Colonic mucosa (tissue), 4 donors: ENCODE data around the gene ARL15. TPM values are rescaled to one million over a fixed set of nuclear protein-coding genes. Genes with fewer than 3 reads are reported as not detected.

Source experiments
- DNase-seq: peaks from one replicate; pipeline ENCODE4 v3.0.0-alpha.2; 2020
- H3K27ac ChIP-seq: fragments of 200-600 bp; one replicate; pipeline ENCODE4 v1.8.0; 2021
- H3K27me3 ChIP-seq: fragments of 200-600 bp; one replicate; pipeline ENCODE4 v1.8.0; 2021
- H3K36me3 ChIP-seq: fragments of 200-600 bp; one replicate; pipeline ENCODE4 v1.8.0; 2021
- H3K4me1 ChIP-seq: fragments of 200-600 bp; one replicate; pipeline ENCODE4 v1.8.0; 2021; ENCODE audit warnings: mild to moderate bottlenecking
- H3K4me3 ChIP-seq: fragments of 200-600 bp; one replicate; pipeline ENCODE4 v1.8.0; 2021
- H3K9ac ChIP-seq, 2 donors: one replicate each; pipeline ENCODE4 v1.7.0; 2013; ENCODE audit warnings: control low read depth in 2 of 2, low read depth in 2 of 2, low read length in 2 of 2
- H3K9me3 ChIP-seq: fragments of 200-600 bp; one replicate; pipeline ENCODE4 v1.8.0; 2021
- intact Hi-C: fragments of 100-400 bp; cut with DNase I; formaldehyde crosslinking; loops from one replicate; pipeline ENCODE4 v1.14.1; 2022
- total RNA-seq, 2 donors: library from RNA; stranded (reverse); fragmentation: NEBNext Ultra II Directional in 1 of 2; extraction: Animal tissue kit (Norgen Biotek cat#: 25700) in 1 of 2; gene quantifications; one replicate each; pipeline ENCODE4 v1.2.1, GENCODE V29; 2021
- TF ChIP-seq, protein P1 (sequence below): fragments of 200-600 bp; IDR thresholded peaks from one replicate; pipeline ENCODE4 v1.8.0; 2022; ENCODE audit warnings: antibody characterized with exemption, mild to moderate bottlenecking
- donor health status: healthy.
- donor health status: DM: no; HTN: no; CAD: no.
- donor health status: DM: no; HTN: no; CAD: no.

ARL15 gene
- total RNA-seq, 2 donors from 2014 or later: 18.4 to 35.1 TPM

DNA sequence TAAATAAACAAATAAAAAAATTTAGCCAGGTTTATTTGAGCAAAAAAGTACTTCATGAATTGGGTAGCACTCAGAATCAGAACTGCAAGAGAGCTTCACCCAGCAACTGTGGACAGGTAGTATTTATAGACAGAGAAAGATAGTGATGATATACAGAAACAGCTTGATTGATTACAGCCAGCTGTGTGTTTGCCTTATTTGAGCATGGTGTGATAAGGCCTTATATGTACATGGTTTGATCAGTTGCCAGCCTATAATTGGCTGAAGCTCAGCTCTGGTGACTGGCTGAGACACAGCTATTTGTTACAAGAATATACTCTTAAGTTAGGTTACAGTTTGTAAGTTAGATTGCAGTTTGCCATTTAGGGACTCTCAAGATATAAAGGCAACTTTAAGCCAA, 34.3 kb upstream of the ARL15 start:
- Histone ChIP-seq H3K4me1 (no peaks in the 10 kb centered on the region), H3K9ac (no peak overlapping the region), H3K4me3 (no peak overlapping the region), H3K27ac (no peak overlapping the region), H3K36me3 (no peaks in the 10 kb centered on the region), H3K9me3 (no peaks in the 10 kb centered on the region), H3K27me3 (no peaks in the 10 kb centered on the region)
- no peak for DNase-seq
- TF ChIP-seq, protein P1, sequence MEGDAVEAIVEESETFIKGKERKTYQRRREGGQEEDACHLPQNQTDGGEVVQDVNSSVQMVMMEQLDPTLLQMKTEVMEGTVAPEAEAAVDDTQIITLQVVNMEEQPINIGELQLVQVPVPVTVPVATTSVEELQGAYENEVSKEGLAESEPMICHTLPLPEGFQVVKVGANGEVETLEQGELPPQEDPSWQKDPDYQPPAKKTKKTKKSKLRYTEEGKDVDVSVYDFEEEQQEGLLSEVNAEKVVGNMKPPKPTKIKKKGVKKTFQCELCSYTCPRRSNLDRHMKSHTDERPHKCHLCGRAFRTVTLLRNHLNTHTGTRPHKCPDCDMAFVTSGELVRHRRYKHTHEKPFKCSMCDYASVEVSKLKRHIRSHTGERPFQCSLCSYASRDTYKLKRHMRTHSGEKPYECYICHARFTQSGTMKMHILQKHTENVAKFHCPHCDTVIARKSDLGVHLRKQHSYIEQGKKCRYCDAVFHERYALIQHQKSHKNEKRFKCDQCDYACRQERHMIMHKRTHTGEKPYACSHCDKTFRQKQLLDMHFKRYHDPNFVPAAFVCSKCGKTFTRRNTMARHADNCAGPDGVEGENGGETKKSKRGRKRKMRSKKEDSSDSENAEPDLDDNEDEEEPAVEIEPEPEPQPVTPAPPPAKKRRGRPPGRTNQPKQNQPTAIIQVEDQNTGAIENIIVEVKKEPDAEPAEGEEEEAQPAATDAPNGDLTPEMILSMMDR: no peak
- intact Hi-C loops: no loop called here

DNA sequence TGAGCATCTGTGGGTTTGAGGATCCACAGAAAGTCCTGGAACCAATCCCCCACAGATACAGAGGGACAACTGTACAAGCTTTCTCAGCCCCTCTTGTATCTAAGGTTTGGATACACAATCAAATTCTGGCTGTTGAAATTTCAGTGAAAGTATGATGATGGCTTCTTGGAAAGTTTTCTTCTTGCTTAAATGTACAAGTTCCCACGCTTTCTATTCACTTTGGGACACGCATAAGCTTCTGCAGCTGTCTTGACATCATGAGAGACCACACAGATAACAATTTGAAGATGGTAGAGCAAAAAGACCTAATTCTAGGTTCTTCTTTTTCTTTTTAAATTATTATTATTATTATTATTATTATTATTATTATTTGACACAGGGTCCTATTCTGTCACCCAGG, 31.6 kb upstream of the ARL15 start:
- intact Hi-C loops: no loop called here
- DNase-seq: no peak

DNA sequence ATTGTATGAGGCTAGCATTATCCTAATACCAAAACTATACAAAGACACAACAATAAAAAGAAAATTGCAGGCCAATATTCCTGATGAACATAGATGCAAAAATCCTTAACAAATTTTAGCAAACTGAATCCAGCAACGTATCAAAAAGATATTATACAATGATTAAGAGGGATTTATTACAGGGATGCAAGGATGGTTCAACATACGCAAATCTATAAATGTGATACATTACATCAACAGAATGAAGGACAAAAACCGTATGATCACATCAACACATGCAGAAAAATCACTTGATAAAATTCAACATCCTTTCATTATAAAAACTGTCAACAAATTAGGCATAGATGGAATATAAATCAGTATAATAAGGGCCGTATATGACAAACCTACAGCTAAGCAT, 27.1 kb upstream of the ARL15 start:
- no peak overlapping the region for H3K9ac ChIP-seq
- DNase-seq: no peak
- no peaks in the 10 kb centered on the region for H3K4me1 ChIP-seq
- intact Hi-C loops: no loop called here
- H3K4me3 ChIP-seq: no peak overlapping the region
- TF ChIP-seq, protein P1: no peak
- no peaks in the 10 kb centered on the region for H3K36me3 ChIP-seq
- no peaks in the 10 kb centered on the region for H3K27me3 ChIP-seq
- no peaks in the 10 kb centered on the region for H3K9me3 ChIP-seq
- no peak overlapping the region for H3K27ac ChIP-seq

More for the DNA sequence above, 31.6 kb upstream of the ARL15 start:
- no peaks in the 10 kb centered on the region for H3K9me3 ChIP-seq
- TF ChIP-seq, protein P1: no peak
- H3K4me1 ChIP-seq: no peaks in the 10 kb centered on the region
- no peak overlapping the region for H3K4me3 ChIP-seq
- H3K9ac ChIP-seq: no peak overlapping the region
- no peak overlapping the region for H3K27ac ChIP-seq
- H3K27me3 ChIP-seq: no peaks in the 10 kb centered on the region
- no peaks in the 10 kb centered on the region for H3K36me3 ChIP-seq

DNA sequence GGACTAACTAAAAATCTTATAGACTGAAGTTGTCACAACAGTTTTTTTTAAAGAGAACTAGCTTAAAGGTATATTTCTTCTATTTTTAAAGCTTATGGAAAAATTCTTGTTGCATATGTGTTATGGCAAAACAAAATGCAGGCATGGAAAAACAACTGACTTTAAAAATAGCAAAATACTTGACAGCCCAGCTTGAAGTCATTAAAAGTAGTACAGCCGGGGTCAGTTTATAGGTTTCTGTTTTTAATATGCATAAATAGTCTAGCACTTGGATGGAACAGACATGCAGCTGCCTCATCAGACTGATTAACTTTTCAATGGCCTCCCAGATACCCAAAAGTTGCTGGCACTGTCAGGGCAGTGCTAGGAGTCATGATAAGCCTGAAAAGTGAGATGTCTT, 22.3 kb upstream of the ARL15 start:
- Histone ChIP-seq H3K4me1 (no peaks in the 10 kb centered on the region), H3K9me3 (no peaks in the 10 kb centered on the region), H3K27me3 (no peaks in the 10 kb centered on the region), H3K27ac (no peak overlapping the region), H3K4me3 (no peak overlapping the region), H3K9ac (no peak overlapping the region), H3K36me3 (no peaks in the 10 kb centered on the region)
- no peak for DNase-seq
- intact Hi-C loops: no loop called here
- TF ChIP-seq, protein P1: no peak

DNA sequence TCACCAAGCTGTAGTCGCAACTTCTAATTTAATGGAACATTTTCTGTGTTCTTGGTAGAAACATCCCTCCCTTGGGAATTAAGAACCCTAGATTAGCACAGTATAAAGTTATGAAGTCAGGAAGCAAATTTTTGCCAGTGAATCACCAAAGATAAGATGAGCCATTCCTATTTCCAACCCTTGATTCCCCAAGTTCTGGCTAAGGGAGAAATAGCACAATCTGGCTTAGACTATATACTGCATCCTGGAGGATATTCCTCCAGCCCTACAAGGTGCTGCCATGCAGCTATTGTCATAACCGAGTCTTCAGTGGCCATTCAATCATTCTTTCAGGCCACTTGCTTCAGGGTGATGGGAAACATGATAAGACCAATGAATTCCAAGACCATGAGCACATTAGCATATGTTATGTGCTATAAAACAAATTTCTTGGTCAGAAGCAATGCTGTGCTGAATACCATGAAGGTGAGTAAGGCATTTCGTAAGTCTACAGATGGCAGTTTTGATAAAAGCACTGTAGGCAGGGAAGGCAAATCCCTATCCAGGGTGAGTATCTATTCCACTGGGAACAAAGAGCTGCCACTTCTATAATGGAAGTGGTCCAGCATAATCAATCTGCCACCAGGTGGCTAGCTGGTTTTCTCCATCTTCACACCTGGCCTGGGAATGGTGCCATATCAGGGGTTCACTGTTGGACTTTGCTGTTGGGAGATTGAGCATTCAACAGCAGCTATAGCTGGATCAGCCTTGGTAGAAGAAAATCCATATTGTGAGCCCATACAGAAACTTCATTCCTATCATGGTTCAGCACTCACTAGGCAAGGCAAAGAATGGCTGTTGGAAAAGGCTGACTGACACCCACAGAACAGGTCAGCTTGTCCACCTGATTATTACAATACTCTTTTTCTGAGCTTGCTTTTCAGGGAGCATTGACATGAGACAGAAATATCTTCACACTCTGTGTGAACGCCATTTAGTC, 19.6 kb upstream of the ARL15 start:
- Histone ChIP-seq H3K36me3 (no peaks in the 10 kb centered on the region), H3K9ac (no peak overlapping the region), H3K27ac (no peak overlapping the region), H3K27me3 (no peaks in the 10 kb centered on the region), H3K9me3 (no peaks in the 10 kb centered on the region), H3K4me1 (no peaks in the 10 kb centered on the region), H3K4me3 (no peak overlapping the region)
- intact Hi-C loops: no loop called here
- TF ChIP-seq, protein P1: no peak
- peak; percentile 20 for DNase-seq
